Activated CD8-positive, alpha-beta memory T cell treated with anti-CD3 and anti-CD28 coated beads for 48 hours (primary cell): ENCODE results near the gene SERPIND1.

Source experiments
- DNase-seq, 3 experiments: peaks; one replicate each; pipeline ENCODE4 v3.0.0-alpha.2; 2020; ENCODE audit warnings: low read depth in 2 of 3, low spot score in 2 of 3

SERPIND1 gene

DNA sequence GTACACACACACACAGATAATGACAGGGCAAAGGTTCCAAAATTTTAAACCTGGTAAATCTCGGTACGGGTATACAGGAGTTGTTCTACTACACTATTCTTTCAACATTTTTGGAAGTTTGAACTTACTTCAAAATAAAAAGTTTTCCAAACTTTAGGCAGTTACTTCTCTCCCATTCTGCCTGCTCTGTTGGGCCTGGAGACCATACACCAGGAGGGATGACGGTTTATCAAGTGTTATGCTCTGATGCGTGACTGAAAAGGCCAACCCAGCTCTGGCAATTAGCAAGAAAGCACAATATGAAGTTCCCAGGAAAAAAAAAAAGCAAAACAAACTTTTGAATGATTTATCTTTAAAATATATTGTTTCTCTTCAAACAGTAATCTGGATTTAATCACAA lies 969 bp downstream of the SERPIND1 start:
- no peak for DNase-seq

DNA sequence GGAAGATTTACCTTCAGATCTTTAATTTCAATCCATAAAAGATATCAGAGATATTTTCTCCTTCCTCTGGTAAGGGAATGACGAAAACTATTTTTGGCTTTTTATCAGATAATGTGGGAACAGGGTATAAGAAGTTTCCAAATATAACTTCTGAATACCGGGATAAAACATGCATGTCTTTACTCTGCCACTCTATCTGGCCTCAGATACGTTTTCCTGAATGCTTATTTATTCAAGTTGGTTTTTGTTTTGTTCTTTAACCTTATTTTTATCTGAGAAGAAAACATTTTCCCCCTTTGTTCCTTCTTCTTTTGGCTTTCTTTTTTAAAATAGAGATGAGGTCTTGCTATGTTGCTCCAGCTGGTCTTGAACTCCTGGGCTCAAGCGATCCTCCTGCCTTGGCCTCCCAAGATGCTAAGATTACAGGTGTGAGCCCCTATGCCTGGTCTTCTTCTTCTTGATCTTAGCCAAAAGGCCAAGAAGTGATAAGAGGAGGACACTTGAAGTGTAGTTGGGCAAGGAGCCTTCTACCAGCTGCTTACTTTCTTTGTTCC lies 1.5 kb downstream of the SERPIND1 start:
- DNase-seq = no peak

DNA sequence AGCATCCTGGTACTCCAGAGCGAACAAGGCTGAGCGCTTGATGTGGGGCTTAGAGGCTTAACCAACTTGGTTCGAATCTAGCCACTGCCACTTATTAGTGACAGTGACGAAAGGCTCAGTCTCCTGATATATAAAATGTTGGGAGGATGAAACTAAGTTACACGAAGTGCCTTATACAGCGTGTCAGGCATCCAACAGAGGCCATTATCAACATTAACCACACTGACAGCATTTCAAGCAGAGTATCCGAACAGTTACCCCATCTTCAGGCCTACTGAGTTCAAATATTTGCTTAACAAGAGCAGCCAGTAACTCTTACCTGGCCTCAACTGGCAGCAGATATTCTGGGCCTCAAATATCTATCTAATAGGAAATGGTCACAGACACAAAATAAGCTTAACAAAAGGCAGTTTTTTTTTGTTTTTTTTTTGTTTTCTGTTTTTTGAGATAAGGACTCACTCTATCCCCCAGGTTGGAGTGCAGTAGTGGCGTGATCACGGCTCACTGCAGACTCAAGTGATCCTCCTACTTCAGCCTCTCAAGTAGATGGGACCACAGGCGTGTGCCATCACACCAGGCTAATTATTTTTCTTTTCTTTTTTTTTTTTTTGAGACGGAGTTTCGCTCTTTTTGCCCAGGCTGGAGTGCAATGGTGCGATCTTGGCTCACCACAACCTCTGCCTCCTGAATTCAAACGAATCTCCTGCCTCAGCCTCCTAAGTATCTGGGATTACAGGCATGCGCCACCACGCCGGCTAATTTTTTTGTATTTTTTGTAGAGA lies 2.9 kb downstream of the SERPIND1 start:
- no peak for DNase-seq

DNA sequence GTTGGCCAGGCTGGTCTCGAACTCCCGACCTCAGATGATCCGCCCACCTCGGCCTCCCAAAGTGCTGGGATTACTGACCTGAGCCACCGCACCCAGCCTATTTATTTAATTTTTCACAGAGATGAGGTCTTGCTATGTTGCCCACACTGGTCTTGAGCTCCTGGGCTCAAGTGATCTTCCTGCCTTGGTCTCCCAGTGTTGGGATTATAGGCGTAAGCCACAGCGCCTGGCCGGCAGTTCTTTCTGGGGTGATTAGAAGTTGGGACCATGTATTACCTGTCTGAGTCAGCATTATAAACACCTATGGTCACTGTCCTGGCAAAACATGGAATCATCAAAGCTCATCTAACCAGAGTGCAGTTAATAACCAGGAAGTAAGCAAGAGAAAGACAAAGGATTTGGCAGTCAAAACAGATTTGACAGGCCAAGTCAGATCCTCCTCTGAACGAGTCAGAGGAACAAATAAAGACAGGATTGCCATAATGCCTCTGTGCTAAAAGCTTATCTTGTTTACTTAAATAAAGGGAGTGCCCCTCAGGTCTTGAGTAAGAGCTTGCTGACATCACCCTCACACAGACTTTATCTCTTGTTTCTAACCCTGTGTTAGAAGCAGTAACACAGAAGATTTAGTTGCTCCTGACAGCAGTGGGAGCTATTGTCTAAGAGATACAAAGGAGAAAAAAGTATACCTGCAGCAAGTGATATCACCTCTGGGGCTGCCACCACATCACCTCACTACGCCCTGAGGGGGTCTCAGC lies 3.7 kb downstream of the SERPIND1 start:
- no peak for DNase-seq

DNA sequence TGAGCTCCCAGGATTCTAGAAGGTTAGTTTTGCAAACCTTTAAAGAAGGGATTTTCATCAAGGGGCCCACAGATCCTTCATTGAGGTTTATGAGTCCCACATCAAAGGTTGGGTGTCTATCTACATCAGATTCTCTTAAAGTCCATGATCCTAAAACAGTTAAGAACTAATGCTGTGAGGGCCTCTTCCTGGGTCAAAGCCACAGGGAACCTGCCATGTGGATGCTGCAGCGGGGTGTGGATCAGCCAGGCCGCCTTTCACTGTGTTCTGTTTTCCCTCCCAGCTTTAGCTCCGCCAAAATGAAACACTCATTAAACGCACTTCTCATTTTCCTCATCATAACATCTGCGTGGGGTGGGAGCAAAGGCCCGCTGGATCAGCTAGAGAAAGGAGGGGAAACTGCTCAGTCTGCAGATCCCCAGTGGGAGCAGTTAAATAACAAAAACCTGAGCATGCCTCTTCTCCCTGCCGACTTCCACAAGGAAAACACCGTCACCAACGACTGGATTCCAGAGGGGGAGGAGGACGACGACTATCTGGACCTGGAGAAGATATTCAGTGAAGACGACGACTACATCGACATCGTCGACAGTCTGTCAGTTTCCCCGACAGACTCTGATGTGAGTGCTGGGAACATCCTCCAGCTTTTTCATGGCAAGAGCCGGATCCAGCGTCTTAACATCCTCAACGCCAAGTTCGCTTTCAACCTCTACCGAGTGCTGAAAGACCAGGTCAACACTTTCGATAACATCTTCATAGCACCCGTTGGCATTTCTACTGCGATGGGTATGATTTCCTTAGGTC lies 5.3 kb downstream of the SERPIND1 start:
- DNase-seq = no peak

DNA sequence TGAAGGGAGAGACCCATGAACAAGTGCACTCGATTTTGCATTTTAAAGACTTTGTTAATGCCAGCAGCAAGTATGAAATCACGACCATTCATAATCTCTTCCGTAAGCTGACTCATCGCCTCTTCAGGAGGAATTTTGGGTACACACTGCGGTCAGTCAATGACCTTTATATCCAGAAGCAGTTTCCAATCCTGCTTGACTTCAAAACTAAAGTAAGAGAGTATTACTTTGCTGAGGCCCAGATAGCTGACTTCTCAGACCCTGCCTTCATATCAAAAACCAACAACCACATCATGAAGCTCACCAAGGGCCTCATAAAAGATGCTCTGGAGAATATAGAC lies 5.9 kb downstream of the SERPIND1 start:
- no peak for DNase-seq

DNA sequence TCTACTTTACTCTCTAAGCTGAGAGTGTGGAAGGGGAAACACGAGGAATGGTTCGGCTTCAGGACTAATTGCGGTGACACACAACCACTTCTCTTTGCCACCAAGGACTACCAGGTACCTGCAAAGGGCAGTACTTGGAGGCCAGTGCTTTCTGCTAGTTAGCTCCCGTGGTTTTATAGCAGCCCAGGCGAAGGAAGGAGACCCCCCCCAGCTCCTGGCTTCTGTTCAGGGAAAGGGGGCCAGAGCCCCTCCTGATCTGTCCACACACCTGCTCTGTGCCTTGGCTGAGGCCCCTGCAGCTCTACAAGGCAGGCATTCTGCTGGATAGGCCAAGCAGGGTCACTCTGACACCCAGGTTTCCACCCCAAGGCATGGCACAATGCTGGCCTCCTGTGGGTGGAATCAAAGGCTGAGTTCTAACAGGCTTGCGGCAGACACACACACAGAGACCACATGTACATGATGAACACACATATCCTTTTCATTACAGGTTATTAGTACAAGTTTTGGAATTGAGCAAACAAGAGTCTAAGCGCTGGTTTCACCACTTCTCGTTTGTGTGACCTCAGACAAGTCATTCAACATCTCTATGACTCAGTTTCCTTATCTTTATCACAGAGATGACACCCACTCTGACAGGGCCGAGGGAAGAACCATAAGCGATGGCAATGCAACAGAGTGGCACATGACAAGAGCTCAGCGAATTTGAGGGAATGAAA lies 7.5 kb downstream of the SERPIND1 start:
- peak in 1 of 3 experiments; percentile 26 for DNase-seq

DNA sequence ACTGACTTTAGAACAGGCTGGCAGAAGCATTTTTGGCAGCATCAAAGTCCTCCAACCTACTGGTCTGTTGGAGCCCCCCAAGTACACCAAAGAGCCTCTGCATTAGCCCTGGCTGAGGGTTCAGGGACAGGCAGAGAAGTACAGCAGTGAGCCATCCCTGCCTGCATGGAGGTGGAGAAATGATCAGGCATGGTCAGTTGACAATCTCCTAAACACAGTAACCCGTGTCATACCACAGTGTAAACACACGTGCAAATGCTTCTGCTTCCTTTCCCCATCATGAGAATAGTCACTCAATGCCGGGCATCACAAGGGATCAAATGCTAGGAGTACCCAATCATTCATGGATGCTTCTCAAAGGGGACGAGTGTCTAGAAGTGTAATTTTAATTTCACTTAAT lies 8.2 kb downstream of the SERPIND1 start:
- DNase-seq = no peak

DNA sequence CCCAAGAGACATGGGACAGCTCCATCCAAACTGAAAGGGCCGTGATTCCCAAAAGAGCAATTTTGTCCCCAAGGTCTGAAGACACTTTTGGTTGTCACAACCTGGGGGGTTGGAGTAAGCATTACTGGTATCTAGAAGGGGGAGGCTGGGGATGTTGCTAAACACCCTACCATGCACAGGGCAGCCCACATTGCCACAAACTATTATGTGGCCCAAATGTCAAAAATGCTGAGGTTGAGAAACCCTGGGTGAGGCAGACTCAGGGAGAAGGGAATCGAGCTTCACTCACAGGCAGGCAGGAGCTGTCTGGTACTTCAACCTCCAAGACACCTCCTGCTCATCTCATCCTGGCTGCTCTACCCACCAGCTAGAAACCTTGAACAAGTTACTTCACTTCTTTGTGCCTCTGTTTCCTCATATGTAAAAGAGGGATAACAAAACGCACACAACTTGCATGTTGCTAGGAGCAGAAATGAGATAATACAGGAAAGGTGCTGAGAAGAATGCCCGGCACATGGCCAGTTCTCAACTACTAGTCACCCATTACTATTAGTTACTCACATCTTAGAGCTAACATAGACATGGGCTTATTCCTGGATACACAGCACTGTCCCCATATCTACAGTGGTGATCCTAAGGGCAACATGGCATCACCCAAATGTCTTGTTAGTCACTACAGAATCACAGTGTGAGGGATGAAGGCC lies 8.8 kb downstream of the SERPIND1 start:
- no peak for DNase-seq

DNA sequence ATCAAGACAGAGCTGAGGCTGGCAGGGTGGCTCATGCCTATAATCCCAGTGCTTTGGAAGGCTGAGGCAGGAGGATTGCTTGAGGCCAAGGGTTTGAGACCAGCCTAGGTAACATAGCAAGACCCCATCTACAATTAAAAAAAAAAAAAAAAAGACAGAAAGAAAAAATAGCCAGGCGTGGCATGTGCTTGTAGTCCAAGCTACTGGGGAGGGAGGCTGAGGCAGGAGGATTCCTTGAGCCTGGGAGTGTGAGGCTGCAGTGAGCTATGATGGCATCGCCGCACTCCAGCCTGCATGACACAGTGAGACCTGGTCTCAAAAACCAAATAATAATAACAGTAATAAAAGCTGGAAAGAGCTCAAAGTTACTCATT lies 9.4 kb downstream of the SERPIND1 start:
- DNase-seq = no peak

DNA sequence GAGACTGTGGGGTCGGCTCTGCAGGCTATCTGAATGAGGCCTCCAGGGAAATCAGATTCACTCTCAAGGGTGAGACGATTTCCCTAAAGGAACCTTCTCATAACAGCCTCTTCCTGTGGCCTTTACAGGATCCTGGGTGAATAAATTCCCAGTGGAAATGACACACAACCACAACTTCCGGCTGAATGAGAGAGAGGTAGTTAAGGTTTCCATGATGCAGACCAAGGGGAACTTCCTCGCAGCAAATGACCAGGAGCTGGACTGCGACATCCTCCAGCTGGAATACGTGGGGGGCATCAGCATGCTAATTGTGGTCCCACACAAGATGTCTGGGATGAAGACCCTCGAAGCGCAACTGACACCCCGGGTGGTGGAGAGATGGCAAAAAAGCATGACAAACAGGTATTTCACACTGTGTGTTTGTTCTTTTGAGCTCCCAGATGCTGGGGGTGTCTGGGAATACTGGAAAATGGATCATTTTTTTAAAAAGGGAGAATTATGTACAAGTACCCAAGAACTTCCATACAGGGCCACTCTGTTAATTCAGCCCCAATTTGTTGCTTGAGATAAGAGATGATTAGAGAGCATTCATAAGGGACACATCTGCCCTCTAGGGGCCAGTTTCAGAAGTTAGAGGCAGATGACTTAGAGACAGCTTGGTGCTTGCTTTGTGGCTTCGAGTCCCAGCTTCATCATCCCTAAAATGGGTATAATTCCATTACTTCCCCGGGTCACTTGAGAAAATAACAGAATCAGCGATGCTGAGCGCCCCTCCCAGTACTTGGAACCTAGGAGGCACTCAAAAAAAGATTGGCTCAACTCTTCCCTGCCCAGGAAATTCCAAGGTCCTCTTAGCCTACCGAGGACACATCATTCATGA lies 10.2 kb downstream of the SERPIND1 start:
- peak in 1 of 3 experiments; percentile 4 for DNase-seq

DNA sequence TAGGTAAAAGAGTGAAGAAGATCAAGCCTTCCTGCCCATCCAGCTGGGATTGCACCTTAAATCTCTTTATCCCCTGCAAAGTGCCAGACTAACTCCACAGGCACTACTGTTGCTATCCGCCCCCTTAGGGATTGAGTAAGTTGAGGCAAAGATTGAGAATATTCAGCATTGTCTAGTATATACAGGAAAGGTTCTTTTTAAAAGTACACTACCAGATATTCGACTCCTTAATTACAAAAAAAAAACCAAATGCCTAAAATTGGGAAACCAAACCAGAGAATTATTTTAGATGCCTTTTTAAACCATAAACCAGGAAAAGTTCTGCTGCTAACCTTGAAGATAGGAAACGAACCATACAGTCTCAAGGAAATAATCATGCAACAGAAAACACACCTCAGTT lies 11.5 kb downstream of the SERPIND1 start:
- no peak for DNase-seq

DNA sequence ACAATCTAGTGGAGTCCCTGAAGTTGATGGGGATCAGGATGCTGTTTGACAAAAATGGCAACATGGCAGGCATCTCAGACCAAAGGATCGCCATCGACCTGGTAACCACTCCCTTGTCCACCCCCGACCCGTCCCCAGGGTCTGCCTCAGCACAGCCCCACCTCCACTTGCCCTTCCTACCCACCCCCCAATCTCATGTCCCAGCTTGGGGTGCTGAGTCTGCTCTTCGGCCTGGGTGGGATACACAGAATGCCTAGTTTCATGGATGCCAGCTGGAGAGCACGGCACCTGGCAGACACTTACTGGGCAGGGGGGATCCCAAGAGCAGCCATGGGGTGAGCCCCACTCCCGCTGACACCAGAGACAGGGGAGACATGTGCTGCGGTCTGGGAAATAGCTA lies 12.1 kb downstream of the SERPIND1 start:
- DNase-seq = no peak

DNA sequence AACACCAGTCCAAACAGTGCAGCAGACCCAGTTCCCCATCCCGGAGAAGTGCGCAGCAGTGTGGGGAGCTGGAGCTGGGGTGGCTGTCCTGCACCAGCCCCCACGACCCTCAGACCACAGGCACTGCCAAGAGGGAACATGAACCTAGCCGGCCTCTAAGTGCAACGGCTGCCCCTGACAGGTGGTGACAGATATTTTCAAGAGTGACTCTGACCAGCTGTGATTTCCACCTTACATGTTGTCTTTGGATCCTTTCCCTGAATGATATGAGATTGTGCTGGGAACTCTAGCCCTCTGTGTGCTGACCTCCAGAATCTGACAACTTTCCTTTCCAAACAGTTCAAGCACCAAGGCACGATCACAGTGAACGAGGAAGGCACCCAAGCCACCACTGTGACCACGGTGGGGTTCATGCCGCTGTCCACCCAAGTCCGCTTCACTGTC lies 12.6 kb downstream of the SERPIND1 start:
- no peak for DNase-seq

DNA sequence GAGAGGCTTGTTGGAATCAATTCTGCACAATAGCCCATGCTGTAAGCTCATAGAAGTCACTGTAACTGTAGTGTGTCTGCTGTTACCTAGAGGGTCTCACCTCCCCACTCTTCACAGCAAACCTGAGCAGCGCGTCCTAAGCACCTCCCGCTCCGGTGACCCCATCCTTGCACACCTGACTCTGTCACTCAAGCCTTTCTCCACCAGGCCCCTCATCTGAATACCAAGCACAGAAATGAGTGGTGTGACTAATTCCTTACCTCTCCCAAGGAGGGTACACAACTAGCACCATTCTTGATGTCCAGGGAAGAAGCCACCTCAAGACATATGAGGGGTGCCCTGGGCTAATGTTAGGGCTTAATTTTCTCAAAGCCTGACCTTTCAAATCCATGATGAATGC lies 13.3 kb downstream of the SERPIND1 start:
- DNase-seq = no peak

DNA sequence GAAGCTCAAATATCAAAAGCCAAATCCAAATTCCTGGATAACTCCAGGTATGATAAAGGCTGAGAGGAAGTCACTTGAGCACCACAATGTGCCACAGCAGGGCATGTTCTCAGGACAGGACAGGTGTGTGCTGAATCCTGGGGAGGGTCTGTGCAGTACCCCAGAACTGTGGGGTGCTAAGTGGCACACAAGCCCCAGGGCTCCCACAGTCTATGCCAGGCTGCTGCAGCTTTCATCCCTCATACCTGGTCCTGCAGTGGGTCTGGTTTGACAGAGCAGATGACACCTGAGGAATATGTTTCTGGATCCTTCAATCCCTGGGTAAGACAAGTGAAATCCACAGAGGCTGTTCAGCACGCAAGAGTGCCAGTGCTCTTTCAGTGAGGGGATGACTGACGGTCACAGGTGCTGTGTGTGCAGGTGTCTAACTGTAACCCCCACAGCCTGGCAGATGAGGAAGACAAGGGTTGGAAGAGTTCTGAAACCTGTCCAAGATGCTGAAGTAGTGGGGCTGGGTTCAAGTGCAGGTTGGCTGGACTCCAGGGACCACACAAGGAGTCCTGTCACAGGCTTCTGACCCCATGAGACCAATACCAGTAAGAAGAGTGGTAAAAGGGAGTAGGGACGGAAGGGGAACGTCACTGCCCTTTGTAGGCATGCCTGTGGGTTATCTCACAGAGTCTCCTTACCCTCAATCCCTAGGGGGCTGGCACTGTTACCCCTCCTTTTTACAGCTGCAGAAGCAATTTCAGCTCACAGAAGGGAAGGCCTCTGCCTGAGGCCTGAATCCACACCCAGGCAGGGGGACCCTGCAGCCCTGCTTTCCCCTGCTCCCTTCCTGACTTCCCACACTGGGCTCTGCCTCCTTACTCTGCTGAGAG lies 14.1 kb downstream of the SERPIND1 start:
- no peak for DNase-seq

DNA sequence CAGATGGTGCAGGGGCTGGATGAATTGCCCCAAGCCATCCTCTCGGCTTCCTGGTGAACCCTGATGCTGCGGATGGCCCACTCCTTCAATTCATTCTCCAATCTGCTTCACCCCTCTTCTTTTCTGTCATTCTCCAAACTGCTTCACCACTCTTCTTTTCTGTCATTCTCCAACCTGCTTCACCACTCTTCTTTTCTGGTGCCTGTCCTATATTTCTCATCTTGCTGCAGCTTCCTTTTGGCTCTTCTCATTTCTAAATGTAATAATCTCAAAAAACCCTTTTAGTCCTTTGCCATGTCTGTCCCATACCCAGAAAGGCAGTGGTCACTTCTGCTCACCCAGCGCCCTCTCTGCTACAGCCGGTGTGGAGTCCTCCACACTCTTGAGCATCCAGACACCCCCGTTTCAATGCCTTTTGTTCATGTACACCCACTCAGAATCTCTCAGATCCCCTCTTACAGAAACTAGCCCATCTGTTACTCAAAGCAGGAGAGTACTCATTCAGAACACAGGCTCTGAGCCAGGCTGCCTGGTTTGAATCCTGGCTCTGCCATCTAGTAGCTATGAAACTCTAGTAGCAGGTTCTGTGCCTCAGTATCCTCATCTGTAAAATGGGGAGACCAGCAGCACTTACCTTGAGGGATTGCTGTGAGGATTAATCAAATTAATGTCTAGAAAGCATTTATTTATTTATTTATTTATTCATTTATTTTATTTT lies 14.9 kb downstream of the SERPIND1 start:
- DNase-seq = no peak
